ENCODE data around the gene GALM. TPM values are rescaled to one million over a fixed set of nuclear protein-coding genes. Genes with fewer than 3 reads are reported as not detected.

Gene GALM
- total and polyA plus RNA-seq, 2 of the 8 experiments (the other 6 are each of a cell fraction or from before 2014, with no cell fraction given), result 9.9 to 13.1 TPM

GRCh38 chr2:38652431-38653273 lies 13.3 kb upstream of the GALM start (continued):
- TF ChIP-seq CTBP2 (IDR thresholded peaks at IDR 0.05; ENCODE audit: borderline replicate concordance, insufficient read depth, insufficient read length, low read length), result no peak
- no peak for TF ChIP-seq SIX5 (IDR thresholded peaks at IDR 0.05; ENCODE audit: low read depth, low read length)
- no peak for TF ChIP-seq BACH1 (IDR thresholded peaks at IDR 0.05; ENCODE audit: low read length)
- no peak for TF ChIP-seq TBP (IDR thresholded peaks at IDR 0.05; ENCODE audit: low read depth, low read length)
- no peak for TF ChIP-seq RBBP5 (IDR thresholded peaks at IDR 0.05; ENCODE audit: borderline replicate concordance, low read depth, low read length)
- no peak for TF ChIP-seq SAP30 (IDR thresholded peaks at IDR 0.05; ENCODE audit: insufficient read depth, insufficient replicate concordance, low read length)
- no peak for TF ChIP-seq SP4 (IDR thresholded peaks at IDR 0.05; ENCODE audit: low read length)
- TF ChIP-seq TAF1 (IDR thresholded peaks at IDR 0.05; ENCODE audit: low read depth, low read length), result no peak
- no peak for TF ChIP-seq GABPA (IDR thresholded peaks at IDR 0.05; ENCODE audit: borderline replicate concordance, insufficient read depth, low read length)
- TF ChIP-seq EZH2 (IDR thresholded peaks at IDR 0.05; ENCODE audit: low read depth, low read length, severe bottlenecking), result no peak
- TF ChIP-seq RNF2 (IDR thresholded peaks at IDR 0.05; ENCODE audit: borderline replicate concordance, low read depth, low read length, missing control alignments, poor library complexity, severe bottlenecking), result no peak
